ENCODE results near the gene ASB9.

Gene ASB9

GRCh38 chrX:15194146-15194545 lies 75.7 kb downstream of the ASB9 start:
- no peak for DNase-seq (ENCODE audit: low read depth)
- no peak overlapping the region for H3K4me3 ChIP-seq (ENCODE audit: low read length)
- TF ChIP-seq, protein P1, sequence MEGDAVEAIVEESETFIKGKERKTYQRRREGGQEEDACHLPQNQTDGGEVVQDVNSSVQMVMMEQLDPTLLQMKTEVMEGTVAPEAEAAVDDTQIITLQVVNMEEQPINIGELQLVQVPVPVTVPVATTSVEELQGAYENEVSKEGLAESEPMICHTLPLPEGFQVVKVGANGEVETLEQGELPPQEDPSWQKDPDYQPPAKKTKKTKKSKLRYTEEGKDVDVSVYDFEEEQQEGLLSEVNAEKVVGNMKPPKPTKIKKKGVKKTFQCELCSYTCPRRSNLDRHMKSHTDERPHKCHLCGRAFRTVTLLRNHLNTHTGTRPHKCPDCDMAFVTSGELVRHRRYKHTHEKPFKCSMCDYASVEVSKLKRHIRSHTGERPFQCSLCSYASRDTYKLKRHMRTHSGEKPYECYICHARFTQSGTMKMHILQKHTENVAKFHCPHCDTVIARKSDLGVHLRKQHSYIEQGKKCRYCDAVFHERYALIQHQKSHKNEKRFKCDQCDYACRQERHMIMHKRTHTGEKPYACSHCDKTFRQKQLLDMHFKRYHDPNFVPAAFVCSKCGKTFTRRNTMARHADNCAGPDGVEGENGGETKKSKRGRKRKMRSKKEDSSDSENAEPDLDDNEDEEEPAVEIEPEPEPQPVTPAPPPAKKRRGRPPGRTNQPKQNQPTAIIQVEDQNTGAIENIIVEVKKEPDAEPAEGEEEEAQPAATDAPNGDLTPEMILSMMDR (IDR thresholded peaks at IDR 0.05; ENCODE audit: insufficient read depth, low read depth, low read length, missing control alignments) = no peak

Data from epithelial cell of esophagus (primary cell).